ENCODE measurements around the gene VWA5A.
"Not testable (repeated sequence)": the region's sequence is repeated elsewhere in the genome, so short reads cannot be mapped to it uniquely, and the experiment has no call there.

Gene VWA5A

GRCh38 chr11:124168796-124169195 is 53.5 kb downstream of the VWA5A start:
- H3K36me3 Mint-ChIP-seq (ENCODE audit: low read depth): no peaks in the 10 kb centered on the region
- DNase-seq (ENCODE audit: low spot score): no peak
- H3K27ac Mint-ChIP-seq: no peak overlapping the region
- H3K4me1 Mint-ChIP-seq (ENCODE audit: low read depth): peaks cover 1% of the 10 kb centered on the region
- H3K27me3 Mint-ChIP-seq (ENCODE audit: low read depth): no peaks in the 10 kb centered on the region
- H3K4me3 Mint-ChIP-seq: no peak overlapping the region
- H3K9me3 Mint-ChIP-seq: no peaks in the 10 kb centered on the region

GRCh38 chr11:124170315-124170714 is 55.1 kb downstream of the VWA5A start:
- not testable (repeated sequence) for H3K27ac Mint-ChIP-seq; H3K36me3 Mint-ChIP-seq (ENCODE audit: low read depth); H3K4me3 Mint-ChIP-seq; H3K9me3 Mint-ChIP-seq; DNase-seq (ENCODE audit: low spot score); H3K4me1 Mint-ChIP-seq (ENCODE audit: low read depth); H3K27me3 Mint-ChIP-seq (ENCODE audit: low read depth)

- Mint-ChIP-seq H3K4me1 (ENCODE audit: low read depth) (peaks cover 1% of the 10 kb centered on the region), H3K27me3 (ENCODE audit: low read depth) (peaks cover 3% of the 10 kb centered on the region), H3K4me3 (no peak overlapping the region), H3K9me3 (no peaks in the 10 kb centered on the region), H3K36me3 (ENCODE audit: low read depth) (no peaks in the 10 kb centered on the region), H3K27ac (no peak overlapping the region)
- DNase-seq (ENCODE audit: low spot score): no peak
Observed at GRCh38 chr11:124170801-124171586, 55.7 kb downstream of the VWA5A start.

- Mint-ChIP-seq H3K27ac (no peak overlapping the region), H3K4me1 (ENCODE audit: low read depth) (peaks cover 1% of the 10 kb centered on the region), H3K27me3 (ENCODE audit: low read depth) (peaks cover 3% of the 10 kb centered on the region), H3K36me3 (ENCODE audit: low read depth) (no peaks in the 10 kb centered on the region), H3K9me3 (no peaks in the 10 kb centered on the region), H3K4me3 (no peak overlapping the region)
- DNase-seq (ENCODE audit: low spot score): no peak
Observed at GRCh38 chr11:124172101-124172500, 56.9 kb downstream of the VWA5A start.

GRCh38 chr11:124172599-124172998 is 57.3 kb downstream of the VWA5A start:
- no peak for DNase-seq (ENCODE audit: low spot score)
- Mint-ChIP-seq H3K27me3 (ENCODE audit: low read depth) (peaks cover 3% of the 10 kb centered on the region), H3K4me3 (no peak overlapping the region), H3K27ac (no peak overlapping the region), H3K4me1 (ENCODE audit: low read depth) (peaks cover 1% of the 10 kb centered on the region), H3K36me3 (ENCODE audit: low read depth) (no peaks in the 10 kb centered on the region), H3K9me3 (no peaks in the 10 kb centered on the region)

- Mint-ChIP-seq H3K27ac (no peak overlapping the region), H3K4me1 (ENCODE audit: low read depth) (peaks cover 1% of the 10 kb centered on the region), H3K4me3 (no peak overlapping the region), H3K36me3 (ENCODE audit: low read depth) (no peaks in the 10 kb centered on the region), H3K27me3 (ENCODE audit: low read depth) (peaks cover 3% of the 10 kb centered on the region), H3K9me3 (no peaks in the 10 kb centered on the region)
- DNase-seq (ENCODE audit: low spot score): no peak
Observed at GRCh38 chr11:124174001-124174583, 58.8 kb downstream of the VWA5A start.

GRCh38 chr11:124176925-124177715 is 61.9 kb downstream of the VWA5A start:
- H3K4me1 Mint-ChIP-seq (ENCODE audit: low read depth): no peaks in the 10 kb centered on the region
- H3K36me3 Mint-ChIP-seq (ENCODE audit: low read depth): no peaks in the 10 kb centered on the region
- no peak overlapping the region for H3K27ac Mint-ChIP-seq
- DNase-seq (ENCODE audit: low spot score): no peak
- no peaks in the 10 kb centered on the region for H3K9me3 Mint-ChIP-seq
- H3K4me3 Mint-ChIP-seq: no peak overlapping the region
- peaks cover 8% of the 10 kb centered on the region for H3K27me3 Mint-ChIP-seq (ENCODE audit: low read depth)

- no peak for DNase-seq (ENCODE audit: low spot score)
- Mint-ChIP-seq H3K4me1 (ENCODE audit: low read depth) (no peaks in the 10 kb centered on the region), H3K36me3 (ENCODE audit: low read depth) (no peaks in the 10 kb centered on the region), H3K9me3 (no peaks in the 10 kb centered on the region), H3K4me3 (no peak overlapping the region), H3K27ac (no peak overlapping the region), H3K27me3 (ENCODE audit: low read depth) (peaks cover 10% of the 10 kb centered on the region)
Observed at GRCh38 chr11:124179310-124179709, 64.1 kb downstream of the VWA5A start.

GRCh38 chr11:124183068-124183467 is 67.8 kb downstream of the VWA5A start, which contains the start of gene OR10D3:
Gene OR10D3, plus strand, starts transcription at chr11:124183345. Its CDS starts 1,925 bp downstream, at chr11:124185270.
- no peak for DNase-seq (ENCODE audit: low spot score)
- H3K4me1 Mint-ChIP-seq (ENCODE audit: low read depth): no peaks in the 10 kb centered on the region
- no peaks in the 10 kb centered on the region for H3K36me3 Mint-ChIP-seq (ENCODE audit: low read depth)
- H3K9me3 Mint-ChIP-seq: no peaks in the 10 kb centered on the region
- H3K27me3 Mint-ChIP-seq (ENCODE audit: low read depth): peaks cover 11% of the 10 kb centered on the region
- no peak within 1 kb of the TSS for H3K27ac Mint-ChIP-seq
- no peak within 1 kb of the TSS for H3K4me3 Mint-ChIP-seq

GRCh38 chr11:124190298-124191139 is 75.3 kb downstream of the VWA5A start:
- DNase-seq (ENCODE audit: low spot score): no peak
- no peaks in the 10 kb centered on the region for H3K9me3 Mint-ChIP-seq
- peaks cover 12% of the 10 kb centered on the region for H3K27me3 Mint-ChIP-seq (ENCODE audit: low read depth)
- H3K36me3 Mint-ChIP-seq (ENCODE audit: low read depth): no peaks in the 10 kb centered on the region
- H3K4me1 Mint-ChIP-seq (ENCODE audit: low read depth): no peaks in the 10 kb centered on the region
- no peak overlapping the region for H3K4me3 Mint-ChIP-seq
- no peak overlapping the region for H3K27ac Mint-ChIP-seq

- DNase-seq (ENCODE audit: low spot score): no peak
Observed at GRCh38 chr11:124193221-124194010, 78.2 kb downstream of the VWA5A start.

GRCh38 chr11:124194293-124195188 is 79.3 kb downstream of the VWA5A start:
- no peak overlapping the region for H3K4me3 Mint-ChIP-seq
- no peaks in the 10 kb centered on the region for H3K4me1 Mint-ChIP-seq (ENCODE audit: low read depth)
- no peak overlapping the region for H3K27ac Mint-ChIP-seq
- peaks cover 9% of the 10 kb centered on the region for H3K27me3 Mint-ChIP-seq (ENCODE audit: low read depth)
- DNase-seq (ENCODE audit: low spot score): no peak
- no peaks in the 10 kb centered on the region for H3K9me3 Mint-ChIP-seq
- H3K36me3 Mint-ChIP-seq (ENCODE audit: low read depth): no peaks in the 10 kb centered on the region

More at GRCh38 chr11:124193221-124194010, 78.2 kb downstream of the VWA5A start:
- Mint-ChIP-seq H3K4me3 (no peak overlapping the region), H3K4me1 (ENCODE audit: low read depth) (no peaks in the 10 kb centered on the region), H3K27me3 (ENCODE audit: low read depth) (peaks cover 11% of the 10 kb centered on the region), H3K36me3 (ENCODE audit: low read depth) (no peaks in the 10 kb centered on the region), H3K27ac (no peak overlapping the region), H3K9me3 (no peaks in the 10 kb centered on the region)
